Osteocyte (in vitro differentiated cells): ENCODE data around the gene SNX22. TPM values are rescaled to one million over a fixed set of nuclear protein-coding genes. Genes with fewer than 3 reads are reported as not detected.

ENCODE experiments used
- DNase-seq: peaks from one replicate; pipeline ENCODE4 v3.0.0; 2021; ENCODE audit warnings: mixed read lengths; ENCODE audit not compliant: unreplicated experiment; ENCODE audit errors: extremely low spot score
- H3K27ac Mint-ChIP-seq: one replicate; pipeline ENCODE4 v1.8.0; 2021; ENCODE audit warnings: mild to moderate bottlenecking, mixed read lengths; ENCODE audit not compliant: unreplicated experiment
- H3K27me3 Mint-ChIP-seq: one replicate; pipeline ENCODE4 v1.8.0; 2021; ENCODE audit warnings: mixed read lengths; ENCODE audit not compliant: unreplicated experiment
- H3K36me3 Mint-ChIP-seq: one replicate; pipeline ENCODE4 v1.8.0; 2021; ENCODE audit warnings: mixed read lengths; ENCODE audit not compliant: unreplicated experiment
- H3K4me1 Mint-ChIP-seq: one replicate; pipeline ENCODE4 v1.8.0; 2021; ENCODE audit warnings: mixed read lengths; ENCODE audit not compliant: unreplicated experiment
- H3K4me3 Mint-ChIP-seq: one replicate; pipeline ENCODE4 v1.8.0; 2021; ENCODE audit warnings: mild to moderate bottlenecking, moderate library complexity, mixed read lengths; ENCODE audit not compliant: unreplicated experiment
- H3K9me3 Mint-ChIP-seq: one replicate; pipeline ENCODE4 v1.8.0; 2021; ENCODE audit warnings: mixed read lengths; ENCODE audit not compliant: unreplicated experiment
- total RNA-seq: library from RNA; stranded (reverse); gene quantifications from 2 replicates; pipeline ENCODE4 v1.2.1, GENCODE V29; 2021
- TF ChIP-seq, protein P1 (sequence below): fragments of 200-600 bp; sonication (generic); IDR thresholded peaks from 2 replicates; pipeline ENCODE4 v1.5.0; 2021; ENCODE audit warnings: antibody characterized with exemption, mild to moderate bottlenecking, moderate library complexity

Gene SNX22
- total RNA-seq, 1 donor from 2014 or later = 0.24 TPM

GRCh38 chr15:64144192-64144564 lies 7.4 kb upstream of the SNX22 start:
- Mint-ChIP-seq H3K36me3 (peaks cover 35% of the 10 kb centered on the region), H3K4me3 (no peak overlapping the region), H3K27ac (peak overlapping the region; percentile 23), H3K27me3 (no peaks in the 10 kb centered on the region), H3K4me1 (peaks cover 6% of the 10 kb centered on the region), H3K9me3 (no peaks in the 10 kb centered on the region)
- TF ChIP-seq, protein P1, sequence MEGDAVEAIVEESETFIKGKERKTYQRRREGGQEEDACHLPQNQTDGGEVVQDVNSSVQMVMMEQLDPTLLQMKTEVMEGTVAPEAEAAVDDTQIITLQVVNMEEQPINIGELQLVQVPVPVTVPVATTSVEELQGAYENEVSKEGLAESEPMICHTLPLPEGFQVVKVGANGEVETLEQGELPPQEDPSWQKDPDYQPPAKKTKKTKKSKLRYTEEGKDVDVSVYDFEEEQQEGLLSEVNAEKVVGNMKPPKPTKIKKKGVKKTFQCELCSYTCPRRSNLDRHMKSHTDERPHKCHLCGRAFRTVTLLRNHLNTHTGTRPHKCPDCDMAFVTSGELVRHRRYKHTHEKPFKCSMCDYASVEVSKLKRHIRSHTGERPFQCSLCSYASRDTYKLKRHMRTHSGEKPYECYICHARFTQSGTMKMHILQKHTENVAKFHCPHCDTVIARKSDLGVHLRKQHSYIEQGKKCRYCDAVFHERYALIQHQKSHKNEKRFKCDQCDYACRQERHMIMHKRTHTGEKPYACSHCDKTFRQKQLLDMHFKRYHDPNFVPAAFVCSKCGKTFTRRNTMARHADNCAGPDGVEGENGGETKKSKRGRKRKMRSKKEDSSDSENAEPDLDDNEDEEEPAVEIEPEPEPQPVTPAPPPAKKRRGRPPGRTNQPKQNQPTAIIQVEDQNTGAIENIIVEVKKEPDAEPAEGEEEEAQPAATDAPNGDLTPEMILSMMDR = no peak
- DNase-seq = no peak

- no peak for DNase-seq
- no peaks in the 10 kb centered on the region for H3K9me3 Mint-ChIP-seq
- H3K4me1 Mint-ChIP-seq = peaks cover 6% of the 10 kb centered on the region
- no peak overlapping the region for H3K4me3 Mint-ChIP-seq
- peaks cover 35% of the 10 kb centered on the region for H3K36me3 Mint-ChIP-seq
- TF ChIP-seq, protein P1 = no peak
- peak overlapping the region; percentile 23 for H3K27ac Mint-ChIP-seq
- H3K27me3 Mint-ChIP-seq = no peaks in the 10 kb centered on the region
These were observed 6.8 kb upstream of the SNX22 start for GRCh38 chr15:64144565-64145281.

- H3K27ac Mint-ChIP-seq = no peak overlapping the region
These were observed 5.5 kb upstream of the SNX22 start for GRCh38 chr15:64146041-64146440.

DNA sequence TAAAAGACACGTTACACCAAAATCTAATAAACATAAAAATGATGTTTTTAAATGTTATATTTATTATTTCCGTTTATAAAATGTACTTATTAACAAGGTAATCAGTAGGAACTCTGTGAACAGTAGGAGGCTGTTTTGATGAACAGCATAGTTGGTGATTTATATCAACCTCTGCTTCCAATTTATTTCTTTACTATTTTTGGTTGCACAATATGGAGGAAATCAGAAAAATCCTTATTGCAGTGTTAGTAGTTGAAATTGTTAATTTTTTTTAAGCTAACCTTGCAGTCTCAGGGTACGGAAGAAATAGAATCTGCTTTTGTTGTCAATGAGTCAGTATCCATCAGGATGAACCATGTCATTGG lies 5.0 kb upstream of the SNX22 start:
- peaks cover 24% of the 10 kb centered on the region for H3K36me3 Mint-ChIP-seq
- DNase-seq = no peak
- TF ChIP-seq, protein P1 = no peak
- H3K4me1 Mint-ChIP-seq = peaks cover 6% of the 10 kb centered on the region
- no peaks in the 10 kb centered on the region for H3K27me3 Mint-ChIP-seq
- no peak overlapping the region for H3K27ac Mint-ChIP-seq
- no peak overlapping the region for H3K4me3 Mint-ChIP-seq
- H3K9me3 Mint-ChIP-seq = no peaks in the 10 kb centered on the region

More at GRCh38 chr15:64146041-64146440, 5.5 kb upstream of the SNX22 start:
- H3K9me3 Mint-ChIP-seq = no peaks in the 10 kb centered on the region
- H3K4me1 Mint-ChIP-seq = peaks cover 6% of the 10 kb centered on the region
- peaks cover 28% of the 10 kb centered on the region for H3K36me3 Mint-ChIP-seq
- TF ChIP-seq, protein P1 = no peak
- no peak for DNase-seq
- no peaks in the 10 kb centered on the region for H3K27me3 Mint-ChIP-seq
- no peak overlapping the region for H3K4me3 Mint-ChIP-seq

- peaks cover 21% of the 10 kb centered on the region for H3K36me3 Mint-ChIP-seq
- no peaks in the 10 kb centered on the region for H3K9me3 Mint-ChIP-seq
- H3K27me3 Mint-ChIP-seq = no peaks in the 10 kb centered on the region
- no peak overlapping the region for H3K27ac Mint-ChIP-seq
- no peak for DNase-seq
- H3K4me1 Mint-ChIP-seq = peaks cover 6% of the 10 kb centered on the region
- no peak overlapping the region for H3K4me3 Mint-ChIP-seq
- TF ChIP-seq, protein P1 = no peak
These were observed 4.4 kb upstream of the SNX22 start for GRCh38 chr15:64146885-64147681.
